GM21360 (cell line): ENCODE results near the gene ATG9B.

ENCODE experiments used
- ATAC-seq: cut with Tn5 transposase; IDR thresholded peaks from one replicate; pipeline ENCODE4 v1.9.1; 2021; ENCODE audit warnings: mild to moderate bottlenecking, moderate library complexity; ENCODE audit not compliant: unreplicated experiment

Gene ATG9B

DNA sequence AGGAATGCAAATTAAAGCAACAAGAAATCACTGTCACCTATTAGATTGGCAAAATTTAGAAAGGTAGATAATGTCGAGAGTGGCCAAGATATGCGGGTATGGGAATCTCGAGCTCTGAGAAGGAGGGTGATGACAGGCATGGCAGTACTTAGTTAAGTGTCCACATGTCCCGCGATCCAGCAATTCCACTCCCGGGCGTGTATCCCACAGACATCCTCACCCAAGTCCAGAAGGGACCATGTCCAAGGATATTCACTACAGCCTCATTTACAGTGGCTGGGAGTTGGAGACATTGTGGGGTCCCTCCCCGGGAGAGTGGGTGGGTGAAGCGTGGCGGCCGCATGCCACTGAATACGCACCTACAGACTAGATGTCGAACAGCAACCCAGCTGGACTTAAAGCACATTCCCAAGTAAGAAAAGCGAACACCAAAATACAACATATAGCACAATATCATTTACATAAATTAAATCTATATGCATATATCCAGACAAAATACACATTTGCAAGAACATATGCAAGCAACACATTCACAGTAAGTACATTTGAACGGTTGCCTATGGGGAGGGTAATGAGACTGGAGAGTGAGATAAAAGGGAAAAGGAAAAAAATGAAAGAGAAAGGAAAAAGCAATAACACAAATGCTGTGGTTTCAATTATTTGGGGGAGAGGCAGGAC lies 56.1 kb downstream of the ATG9B start:
- no peak for ATAC-seq

GRCh38 chr7:150967349-150967748 lies 56.9 kb downstream of the ATG9B start:
- no peak for ATAC-seq

DNA sequence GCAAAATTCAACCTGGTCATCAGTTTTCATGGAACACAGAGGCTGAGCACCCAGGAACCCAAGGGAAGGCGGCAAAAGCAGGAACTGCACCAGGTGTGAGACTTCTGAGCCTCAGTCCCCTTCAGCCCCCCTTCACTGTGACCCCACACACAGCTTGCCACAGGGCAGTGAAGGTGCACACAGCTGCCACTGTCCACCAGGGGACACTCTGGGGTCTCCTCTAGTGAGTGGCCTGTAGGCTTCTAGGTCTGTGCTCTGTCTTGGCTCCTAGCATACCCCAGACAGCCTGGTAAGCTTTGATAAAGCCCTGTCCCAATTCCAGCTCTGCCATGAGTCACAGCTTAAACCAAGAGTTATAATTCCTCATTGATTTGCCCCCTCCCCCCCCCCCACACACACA lies 58.3 kb downstream of the ATG9B start:
- no peak for ATAC-seq

- no peak for ATAC-seq
Observed at GRCh38 chr7:150965273-150965830, 58.9 kb downstream of the ATG9B start.
